Neuronal stem cell (in vitro differentiated cells): Measurements from ENCODE around the gene CD300LB.

Experiments
- DNase-seq: peaks from one replicate; pipeline ENCODE4 v3.0.0-alpha.2; 2013; ENCODE audit warnings: low spot score
- H2AFZ ChIP-seq: one replicate; pipeline ENCODE4 v1.6.1; 2013; ENCODE audit warnings: mild to moderate bottlenecking, low read length, inconsistent platforms
- H2AK5ac ChIP-seq: 2 replicates; pipeline ENCODE4 v1.6.1; 2013; ENCODE audit warnings: low read depth, mild to moderate bottlenecking, inconsistent platforms, low read length, moderate library complexity, mixed read lengths
- H2BK120ac ChIP-seq: 2 replicates; pipeline ENCODE4 v1.6.1; 2013; ENCODE audit warnings: low read depth, mild to moderate bottlenecking, inconsistent platforms, low read length, moderate library complexity, mixed read lengths
- H2BK12ac ChIP-seq: one replicate; pipeline ENCODE4 v1.6.1; 2013; ENCODE audit warnings: low read length, inconsistent platforms
- H2BK15ac ChIP-seq: 2 replicates; pipeline ENCODE4 v1.6.1; 2013; ENCODE audit warnings: mild to moderate bottlenecking, low read length, inconsistent platforms, mixed read lengths
- H2BK5ac ChIP-seq: one replicate; pipeline ENCODE4 v1.6.1; 2013; ENCODE audit warnings: inconsistent platforms, mild to moderate bottlenecking, low read length, moderate library complexity
- H3K14ac ChIP-seq: one replicate; pipeline ENCODE4 v1.6.1; 2013; ENCODE audit warnings: low read length, inconsistent platforms
- H3K18ac ChIP-seq: 2 replicates; pipeline ENCODE4 v1.6.1; 2013; ENCODE audit warnings: low read length, inconsistent platforms
- H3K23ac ChIP-seq: 2 replicates; pipeline ENCODE4 v1.6.1; 2013; ENCODE audit warnings: low read depth, mild to moderate bottlenecking, mixed read lengths, low read length, inconsistent platforms; ENCODE audit not compliant: poor library complexity
- H3K27ac ChIP-seq: replicated peaks from 3 replicates; pipeline ENCODE4 v1.5.1; 2013; ENCODE audit warnings: low read length, inconsistent platforms
- H3K27me3 ChIP-seq, 3 experiments: 2 replicates each; pipeline ENCODE4 v1.6.1; 2013; ENCODE audit warnings: low read length in 3 of 3, mild to moderate bottlenecking in 2 of 3, inconsistent platforms in 1 of 3, low read depth in 1 of 3, mixed read lengths in 1 of 3, moderate library complexity in 1 of 3; ENCODE audit not compliant: control insufficient read depth in 3 of 3, insufficient read depth in 3 of 3
- H3K36me3 ChIP-seq, 2 donors: replicated peaks in 1 of 2; 2 replicates each; pipeline ENCODE4 v1.6.1; 2013; ENCODE audit warnings: low read length in 2 of 2; ENCODE audit not compliant: control insufficient read depth in 2 of 2, insufficient read depth in 2 of 2
- H3K4ac ChIP-seq: 2 replicates; pipeline ENCODE4 v1.6.1; 2013; ENCODE audit warnings: inconsistent platforms, mild to moderate bottlenecking, low read length, moderate library complexity
- H3K4me1 ChIP-seq, 2 donors: 1 replicate in 1 of 2; 2 replicates in 1 of 2; pipeline ENCODE4 v1.6.1; 2013; ENCODE audit warnings: low read length in 2 of 2, low read depth in 1 of 2; ENCODE audit not compliant: control insufficient read depth in 2 of 2, insufficient read depth in 1 of 2
- H3K4me2 ChIP-seq: one replicate; pipeline ENCODE4 v1.6.1; 2013; ENCODE audit warnings: mild to moderate bottlenecking, low read length, inconsistent platforms; ENCODE audit not compliant: insufficient read depth, poor library complexity, severe bottlenecking
- H3K4me3 ChIP-seq, 2 donors: 2 replicates each; pipeline ENCODE4 v1.5.1; 2013; ENCODE audit warnings: low read length in 2 of 2, mild to moderate bottlenecking in 2 of 2, inconsistent platforms in 1 of 2, moderate library complexity in 1 of 2
- H3K79me1 ChIP-seq: one replicate; pipeline ENCODE4 v1.6.1; 2013; ENCODE audit warnings: low read depth, mild to moderate bottlenecking, inconsistent platforms, low read length, moderate library complexity
- H3K9ac ChIP-seq: one replicate; pipeline ENCODE4 v1.6.1; 2013; ENCODE audit warnings: mild to moderate bottlenecking, low read depth, low read length, inconsistent platforms; ENCODE audit not compliant: poor library complexity
- H3K9me3 ChIP-seq, 2 donors: replicated peaks in 1 of 2; 2 replicates each; pipeline versions ENCODE3 to v1.6.1; 2013; ENCODE audit warnings: low read length in 2 of 2, mild to moderate bottlenecking in 2 of 2, inconsistent platforms in 1 of 2, low read depth in 1 of 2, mixed read lengths in 1 of 2, moderate library complexity in 1 of 2; ENCODE audit not compliant: control insufficient read depth in 2 of 2, insufficient read depth in 1 of 2
- H4K8ac ChIP-seq: one replicate; pipeline ENCODE4 v1.6.1; 2013; ENCODE audit warnings: low read depth, mild to moderate bottlenecking, inconsistent platforms, low read length, moderate library complexity
- H4K91ac ChIP-seq: one replicate; pipeline ENCODE4 v1.6.1; 2013; ENCODE audit warnings: low read length, low read depth, mild to moderate bottlenecking, inconsistent platforms; ENCODE audit not compliant: poor library complexity
- WGBS, 2 donors: extraction: QIAGEN DNeasy Blood & Tissue Kit; methylation state at CpG; one replicate each; pipeline ENCODE4 v1.1.7; 2013; ENCODE audit warnings: missing lambda C conversion rate in 2 of 2, mixed read lengths in 1 of 2; ENCODE audit not compliant: insufficient read length in 2 of 2, insufficient replicate concordance in 1 of 2; ENCODE audit errors: extremely low coverage in 2 of 2; 5-methylcytosine and 5-hydroxymethylcytosine counted together

CD300LB gene

GRCh38 chr17:74529243-74529642 is 2.0 kb downstream of the CD300LB start:
- Histone ChIP-seq H4K8ac (no peak overlapping the region), H3K9me3 (no peaks in the 10 kb centered on the region), H2BK5ac (no peak overlapping the region), H3K27ac (no peak overlapping the region), H3K14ac (no peak overlapping the region), H3K4ac (no peak overlapping the region), H3K27me3 (peaks cover 0 to 2% (median 0%) of the 10 kb centered on the region in 3 experiments), H3K18ac (no peak overlapping the region), H3K4me1 (no peaks in the 10 kb centered on the region), H2BK15ac (no peak overlapping the region), H4K91ac (no peak overlapping the region), H3K4me3 (no peak overlapping the region), H2AK5ac (no peak overlapping the region), H3K79me1 (no peaks in the 10 kb centered on the region), H3K23ac (no peak overlapping the region), H3K4me2 (no peak overlapping the region), H2BK120ac (no peak overlapping the region), H2BK12ac (no peak overlapping the region), H3K9ac (no peak overlapping the region), H3K36me3 (no peaks in the 10 kb centered on the region), H2AFZ (no peak overlapping the region)
- no CpG with 5 or more reads among the region's 5 CpGs for WGBS, 2 donors
- no peak for DNase-seq

- Histone ChIP-seq H3K27ac (no peak overlapping the region), H2BK12ac (no peak overlapping the region), H2BK15ac (no peak overlapping the region), H2AFZ (no peak overlapping the region), H3K36me3 (no peaks in the 10 kb centered on the region), H3K4ac (no peak overlapping the region), H2BK5ac (no peak overlapping the region), H3K23ac (no peak overlapping the region), H4K8ac (no peak overlapping the region), H3K9me3 (no peaks in the 10 kb centered on the region), H3K27me3 (peaks cover 0 to 2% (median 0%) of the 10 kb centered on the region in 3 experiments), H3K4me2 (no peak overlapping the region), H3K9ac (no peak overlapping the region), H3K4me1 (no peaks in the 10 kb centered on the region), H3K4me3 (no peak overlapping the region), H3K18ac (no peak overlapping the region), H3K14ac (no peak overlapping the region), H4K91ac (no peak overlapping the region), H2BK120ac (no peak overlapping the region), H3K79me1 (no peaks in the 10 kb centered on the region), H2AK5ac (no peak overlapping the region)
- no peak for DNase-seq
- WGBS, 2 donors: no CpG with 5 or more reads among the region's 8 CpGs
These were observed 2.6 kb downstream of the CD300LB start for GRCh38 chr17:74528491-74529199.

GRCh38 chr17:74527756-74528155 is 3.5 kb downstream of the CD300LB start:
- Histone ChIP-seq H3K18ac (no peak overlapping the region), H3K4ac (no peak overlapping the region), H3K23ac (no peak overlapping the region), H3K79me1 (no peaks in the 10 kb centered on the region), H3K9ac (no peak overlapping the region), H4K91ac (no peak overlapping the region), H2AK5ac (no peak overlapping the region), H3K36me3 (no peaks in the 10 kb centered on the region), H3K27ac (no peak overlapping the region), H3K14ac (no peak overlapping the region), H2BK120ac (no peak overlapping the region), H2BK12ac (no peak overlapping the region), H3K4me2 (no peak overlapping the region), H2BK5ac (no peak overlapping the region), H3K4me3 (no peak overlapping the region), H3K9me3 (peaks cover 0 to 3% of the 10 kb centered on the region in 2 donors), H2AFZ (no peak overlapping the region), H3K27me3 (peaks cover 0 to 2% (median 0%) of the 10 kb centered on the region in 3 experiments), H2BK15ac (no peak overlapping the region), H4K8ac (no peak overlapping the region), H3K4me1 (no peaks in the 10 kb centered on the region)
- no CpG with 5 or more reads among the region's 8 CpGs for WGBS, 2 donors
- DNase-seq: no peak

GRCh38 chr17:74527081-74527480 is 4.2 kb downstream of the CD300LB start:
- H3K4me1 ChIP-seq: no peaks in the 10 kb centered on the region
- no peak overlapping the region for H3K4me3 ChIP-seq
- peaks cover 0 to 3% of the 10 kb centered on the region in 2 donors for H3K9me3 ChIP-seq
- H3K4ac ChIP-seq: no peak overlapping the region
- no peak overlapping the region for H3K23ac ChIP-seq
- no peaks in the 10 kb centered on the region for H3K36me3 ChIP-seq
- no peak overlapping the region for H4K8ac ChIP-seq
- H2AFZ ChIP-seq: no peak overlapping the region
- H2BK5ac ChIP-seq: no peak overlapping the region
- H2AK5ac ChIP-seq: no peak overlapping the region
- H3K79me1 ChIP-seq: no peaks in the 10 kb centered on the region
- no peak overlapping the region for H4K91ac ChIP-seq
- H3K4me2 ChIP-seq: no peak overlapping the region
- DNase-seq: no peak
- H3K18ac ChIP-seq: no peak overlapping the region
- H2BK15ac ChIP-seq: no peak overlapping the region
- no peak overlapping the region for H2BK12ac ChIP-seq
- WGBS, 2 donors: no CpG with 5 or more reads among the region's 5 CpGs
- peaks cover 0 to 2% (median 0%) of the 10 kb centered on the region in 3 experiments for H3K27me3 ChIP-seq
- H2BK120ac ChIP-seq: no peak overlapping the region
- no peak overlapping the region for H3K14ac ChIP-seq
- no peak overlapping the region for H3K27ac ChIP-seq
- no peak overlapping the region for H3K9ac ChIP-seq
